Thoracic aorta (tissue), 2 donors: ENCODE measurements around the gene RIN1. TPM values are rescaled to one million over a fixed set of nuclear protein-coding genes. Genes with fewer than 3 reads are reported as not detected.

Experiments used
- ATAC-seq: fragments of 150-250 bp; one replicate; pipeline ENCODE4 v1.8.0; 2017; ENCODE audit warnings: low read depth; ENCODE audit not compliant: insufficient number of reproducible peaks, low FRiP score
- DNase-seq: peaks from one replicate; pipeline ENCODE4 v3.0.0-alpha.2; 2020; ENCODE audit warnings: low spot score
- H3K27ac ChIP-seq, 2 donors: fragments of 200-600 bp; sonication (generic); 1 replicate in 1 of 2; 2 replicates in 1 of 2; pipeline ENCODE4 v1.5.1; 2016; ENCODE audit warnings: mild to moderate bottlenecking in 2 of 2, moderate library complexity in 2 of 2
- H3K27me3 ChIP-seq: fragments of 200-600 bp; sonication (generic); replicated peaks from 2 replicates; pipeline ENCODE4 v1.6.0; 2016; ENCODE audit warnings: mild to moderate bottlenecking; ENCODE audit not compliant: insufficient read depth
- H3K36me3 ChIP-seq: fragments of 200-600 bp; sonication (generic); one replicate; pipeline ENCODE4 v1.5.1; 2016
- H3K4me1 ChIP-seq, 2 donors: fragments of 200-600 bp; sonication (generic); 1 replicate in 1 of 2; 2 replicates in 1 of 2; pipeline versions ENCODE4 v1.5.1 to v1.6.0; 2016; ENCODE audit warnings: low read depth in 2 of 2, mild to moderate bottlenecking in 1 of 2; ENCODE audit not compliant: control insufficient read depth in 1 of 2
- H3K4me3 ChIP-seq: fragments of 200-600 bp; sonication (generic); 2 replicates; pipeline ENCODE4 v1.5.1; 2016; ENCODE audit warnings: mild to moderate bottlenecking
- H3K9me3 ChIP-seq: fragments of 200-600 bp; sonication (generic); 2 replicates; pipeline ENCODE4 v1.5.1; 2016
- CTCF ChIP-seq: fragments of 200-600 bp; sonication (generic); IDR thresholded peaks from one replicate; pipeline ENCODE4 v1.5.1; 2019; ENCODE audit warnings: antibody characterized with exemption
- total RNA-seq, 2 donors: library from RNA; depleted of rRNA; stranded (reverse); fragments of >200 nt; gene quantifications; one replicate each; pipeline versions ENCODE4 v1.1.0 to v1.2.3, GENCODE V29; 2016

Gene RIN1
- total RNA-seq, 2 donors from 2014 or later = 7.7 to 7.8 TPM

GRCh38 chr11:66332371-66333219 lies 3.6 kb downstream of the RIN1 start:
- H3K4me3 ChIP-seq = no peak overlapping the region
- H3K36me3 ChIP-seq = no peaks in the 10 kb centered on the region
- no peak for ATAC-seq
- no peak overlapping the region for H3K27ac ChIP-seq
- H3K9me3 ChIP-seq = no peaks in the 10 kb centered on the region
- no peak for DNase-seq
- no peak for TF ChIP-seq CTCF
- peaks cover 13 to 28% of the 10 kb centered on the region in 2 donors for H3K4me1 ChIP-seq
- no peaks in the 10 kb centered on the region for H3K27me3 ChIP-seq

GRCh38 chr11:66331542-66332370 lies 4.5 kb downstream of the RIN1 start:
- Histone ChIP-seq H3K9me3 (no peaks in the 10 kb centered on the region), H3K36me3 (no peaks in the 10 kb centered on the region), H3K27ac (no peak overlapping the region), H3K27me3 (no peaks in the 10 kb centered on the region), H3K4me3 (no peak overlapping the region), H3K4me1 (peaks cover 12 to 25% of the 10 kb centered on the region in 2 donors)
- TF ChIP-seq CTCF = no peak
- DNase-seq (no peak), ATAC-seq (no peak)

GRCh38 chr11:66330931-66331330 lies 5.3 kb downstream of the RIN1 start:
- Histone ChIP-seq H3K4me1 (peaks cover 8 to 24% of the 10 kb centered on the region in 2 donors), H3K9me3 (no peaks in the 10 kb centered on the region), H3K27me3 (no peaks in the 10 kb centered on the region), H3K27ac (no peak overlapping the region), H3K4me3 (no peak overlapping the region), H3K36me3 (no peaks in the 10 kb centered on the region)
- TF ChIP-seq CTCF = no peak
- DNase-seq (no peak), ATAC-seq (no peak)

- no peak for TF ChIP-seq CTCF
- ATAC-seq = no peak
- Histone ChIP-seq H3K4me1 (peaks cover 0 to 12% of the 10 kb centered on the region in 2 donors), H3K36me3 (no peaks in the 10 kb centered on the region), H3K4me3 (no peak overlapping the region), H3K9me3 (no peaks in the 10 kb centered on the region), H3K27ac (no peak overlapping the region), H3K27me3 (no peaks in the 10 kb centered on the region)
- DNase-seq = no peak
These were observed 7.0 kb downstream of the RIN1 start for GRCh38 chr11:66329165-66329673.
